Measurements from ENCODE around the gene RGL1. TPM values are rescaled to one million over a fixed set of nuclear protein-coding genes. Genes with fewer than 3 reads are reported as not detected.

RGL1 gene
- total and polyA plus RNA-seq, 9 of the 15 experiments (the other 6 are each of a cell fraction or from before 2014, with no cell fraction given): under 0.01 to 0.07 (median 0.04) TPM

- no peak overlapping the region for H3K4me2 ChIP-seq (ENCODE audit: insufficient read depth, low read length)
- H2AFZ ChIP-seq (ENCODE audit: low read depth, low read length): no peak overlapping the region
- no peak overlapping the region for H3K4me3 ChIP-seq
- no peak overlapping the region for H3K9ac ChIP-seq (ENCODE audit: insufficient read depth in 1 of 2, low read depth in 2 of 2, low read length in 2 of 2)
- peaks cover 0 to 5% of the 10 kb centered on the region in 2 experiments; a peak in 1 of 5 replicates for H3K4me1 ChIP-seq (replicated peaks in 1 of 2; ENCODE audit: control insufficient read depth in 2 of 2, insufficient read depth in 2 of 2, low read length in 2 of 2)
- ATAC-seq (no peak), DNase-seq (ENCODE audit: extremely low read depth in 1 of 4, low spot score in 3 of 4) (no peak), FAIRE-seq (no peak)
- no peaks in the 10 kb centered on the region for H3K79me2 ChIP-seq (ENCODE audit: control insufficient read depth, insufficient read depth, low read length)
- no peaks in the 10 kb centered on the region for H3K9me3 ChIP-seq (replicated peaks; ENCODE audit: control insufficient read depth, insufficient read depth, low read depth, low read length)
- BruUV-seq (replicated peaks): no TSS peak
- in situ Hi-C loops (cut with MboI) (no loop called here), intact Hi-C loops (cut with micrococcal nuclease) (no loop called here)
- no peak overlapping the region for H3K27ac ChIP-seq (ENCODE audit: extremely low read depth, low read depth, low read length)
- H3K27me3 ChIP-seq (ENCODE audit: control insufficient read depth in 2 of 2, insufficient read depth in 2 of 2, low read length in 2 of 2): peaks cover 5 to 13% of the 10 kb centered on the region in 2 experiments; a peak in 4 of 5 replicates
- ChIA-PET CTCF (ENCODE audit: low intra/inter-chr PET ratio) (no interaction called here), POLR2A (no interaction called here)
- no peaks in the 10 kb centered on the region for H3K9me1 ChIP-seq (ENCODE audit: control insufficient read depth, insufficient read depth, low read length)
- no peaks in the 10 kb centered on the region for H4K20me1 ChIP-seq (replicated peaks; ENCODE audit: control insufficient read depth, insufficient read depth, low read length)
- WGBS (ENCODE audit: insufficient coverage, low coverage, missing lambda C conversion rate): 0% methylated on average over 1 of the region's 1 CpG
- TF ChIP-seq NUFIP1 (IDR thresholded peaks at IDR 0.05; ENCODE audit: partially characterized antibody): no peak
- TF ChIP-seq POLR2AphosphoS5 (IDR thresholded peaks at IDR 0.05; ENCODE audit: control insufficient read depth, insufficient read depth, low read depth, low read length): no peak
- TF ChIP-seq ZNF589 (CRISPR knock-in tag; IDR thresholded peaks at IDR 0.05; ENCODE audit: low read depth): no peak
- no peak for TF ChIP-seq MTF1 (CRISPR knock-in tag; IDR thresholded peaks at IDR 0.05; ENCODE audit: borderline replicate concordance)
- no peak for TF ChIP-seq SNIP1 (IDR thresholded peaks at IDR 0.05; ENCODE audit: low read depth)
- no peak for TF ChIP-seq KDM1A (IDR thresholded peaks at IDR 0.05)
- no peak for TF ChIP-seq ZFP36 (IDR thresholded peaks at IDR 0.05; ENCODE audit: low read depth, low read length, partially characterized antibody)
- TF ChIP-seq, protein P1, sequence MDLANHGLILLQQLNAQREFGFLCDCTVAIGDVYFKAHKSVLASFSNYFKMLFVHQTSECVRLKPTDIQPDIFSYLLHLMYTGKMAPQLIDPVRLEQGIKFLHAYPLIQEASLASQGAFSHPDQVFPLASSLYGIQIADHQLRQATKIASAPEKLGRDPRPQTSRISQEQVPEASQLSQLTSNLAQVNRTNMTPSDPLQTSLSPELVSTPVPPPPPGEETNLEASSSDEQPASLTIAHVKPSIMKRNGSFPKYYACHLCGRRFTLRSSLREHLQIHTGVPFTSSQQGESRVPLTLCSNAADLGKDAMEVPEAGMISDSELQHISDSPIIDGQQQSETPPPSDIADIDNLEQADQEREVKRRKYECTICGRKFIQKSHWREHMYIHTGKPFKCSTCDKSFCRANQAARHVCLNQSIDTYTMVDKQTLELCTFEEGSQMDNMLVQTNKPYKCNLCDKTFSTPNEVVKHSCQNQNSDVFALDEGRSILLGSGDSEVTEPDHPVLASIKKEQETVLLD (IDR thresholded peaks at IDR 0.05): no peak
- TF ChIP-seq, protein P2, sequence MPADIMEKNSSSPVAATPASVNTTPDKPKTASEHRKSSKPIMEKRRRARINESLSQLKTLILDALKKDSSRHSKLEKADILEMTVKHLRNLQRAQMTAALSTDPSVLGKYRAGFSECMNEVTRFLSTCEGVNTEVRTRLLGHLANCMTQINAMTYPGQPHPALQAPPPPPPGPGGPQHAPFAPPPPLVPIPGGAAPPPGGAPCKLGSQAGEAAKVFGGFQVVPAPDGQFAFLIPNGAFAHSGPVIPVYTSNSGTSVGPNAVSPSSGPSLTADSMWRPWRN (IDR thresholded peaks at IDR 0.05; ENCODE audit: low read depth): no peak
- TF ChIP-seq ZNF146 (CRISPR knock-in tag; IDR thresholded peaks at IDR 0.05; ENCODE audit: unreplicated experiment): no peak
- TF ChIP-seq NFE2L1 (tag; IDR thresholded peaks at IDR 0.05; ENCODE audit: borderline replicate concordance, low read depth): no peak
- TF ChIP-seq CBFB (CRISPR knock-in tag; IDR thresholded peaks at IDR 0.05): no peak
- no peak for TF ChIP-seq SMAD2 (IDR thresholded peaks at IDR 0.05; ENCODE audit: low read depth, low read length)
- no peak for TF ChIP-seq ZNF263 (CRISPR knock-in tag; IDR thresholded peaks at IDR 0.05; ENCODE audit: borderline replicate concordance)
- TF ChIP-seq, protein P3, sequence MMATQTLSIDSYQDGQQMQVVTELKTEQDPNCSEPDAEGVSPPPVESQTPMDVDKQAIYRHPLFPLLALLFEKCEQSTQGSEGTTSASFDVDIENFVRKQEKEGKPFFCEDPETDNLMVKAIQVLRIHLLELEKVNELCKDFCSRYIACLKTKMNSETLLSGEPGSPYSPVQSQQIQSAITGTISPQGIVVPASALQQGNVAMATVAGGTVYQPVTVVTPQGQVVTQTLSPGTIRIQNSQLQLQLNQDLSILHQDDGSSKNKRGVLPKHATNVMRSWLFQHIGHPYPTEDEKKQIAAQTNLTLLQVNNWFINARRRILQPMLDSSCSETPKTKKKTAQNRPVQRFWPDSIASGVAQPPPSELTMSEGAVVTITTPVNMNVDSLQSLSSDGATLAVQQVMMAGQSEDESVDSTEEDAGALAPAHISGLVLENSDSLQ (IDR thresholded peaks at IDR 0.05): no peak
- no peak for TF ChIP-seq ZNF316 (IDR thresholded peaks at IDR 0.05)
- no peak for TF ChIP-seq MTA1 (IDR thresholded peaks at IDR 0.05; ENCODE audit: borderline replicate concordance)
- no peak for TF ChIP-seq MCM7 (IDR thresholded peaks at IDR 0.05)
- TF ChIP-seq ZSCAN29 (IDR thresholded peaks at IDR 0.05): no peak
- no peak for TF ChIP-seq HSF4 (CRISPR knock-in tag; IDR thresholded peaks at IDR 0.05; ENCODE audit: borderline replicate concordance)
- H3K36me3 ChIP-seq (ENCODE audit: control insufficient read depth, insufficient read depth, low read length): no peaks in the 10 kb centered on the region
Measured at GRCh38 chr1:183800449-183800848, 4.5 kb upstream of the RGL1 start.

Data from K562 (cell line).